Pancreas (tissue), 10 donors: ENCODE data around the gene SLC4A5. TPM values are rescaled to one million over a fixed set of nuclear protein-coding genes. Genes with fewer than 3 reads are reported as not detected.

Experiments used
- ATAC-seq, 4 donors: fragments of 200-7000 bp; cut with Tn5 transposase; one replicate each; pipeline versions ENCODE4 v1.8.0 to v1.9.1; 2020; ENCODE audit warnings: mild to moderate bottlenecking in 4 of 4, moderate library complexity in 4 of 4
- DNase-seq, 6 donors: peaks; one replicate each; pipeline ENCODE4 v3.0.0-alpha.2; 2020
- FAIRE-seq: peaks from 2 replicates; lab custom pipeline; 2012; peaks lifted over from hg19 to GRCh38; lab: Jason Lieb, UNC
- H3K27ac ChIP-seq, 4 donors: fragments of 200-600 bp; sonication (generic); 1 replicate in 3 of 4; 2 replicates in 1 of 4; pipeline versions ENCODE4 v1.5.0 to v1.8.0; 2020
- H3K27me3 ChIP-seq, 4 donors: fragments of 200-600 bp; one replicate each; pipeline ENCODE4 v1.8.0; 2021
- H3K36me3 ChIP-seq, 3 donors: fragments of 200-600 bp; sonication (generic) in 1 of 3; one replicate each; pipeline versions ENCODE4 v1.5.0 to v1.8.0; 2020 to 2021
- H3K4me1 ChIP-seq, 3 donors: fragments of 200-600 bp; one replicate each; pipeline ENCODE4 v1.8.0; 2021
- H3K4me3 ChIP-seq, 4 donors: fragments of 200-600 bp; sonication (generic) in 2 of 4; one replicate each; pipeline versions ENCODE4 v1.5.0 to v1.8.0; 2020 to 2021
- H3K9me3 ChIP-seq, 4 donors: fragments of 200-600 bp; one replicate each; pipeline ENCODE4 v1.8.0; 2021
- CTCF ChIP-seq, 4 donors: fragments of 200-600 bp; sonication (generic) in 3 of 4; IDR thresholded peaks; one replicate each; pipeline versions ENCODE4 v1.5.0 to v1.8.0; 2021; ENCODE audit warnings: antibody characterized with exemption in 4 of 4
- WGBS, 2 donors: extraction: QIAGEN DNeasy Blood & Tissue Kit; methylation state at CpG; one replicate each; pipeline ENCODE4 v1.1.7; 2013; 5-methylcytosine and 5-hydroxymethylcytosine counted together
- intact Hi-C, 3 donors: fragments of 100-400 bp; cut with DNase I; formaldehyde crosslinking; loops; one replicate each; pipeline versions ENCODE4 v1.11.1 to v1.14.2; 2022
- polyA plus RNA-seq, 2 donors: library from polyadenylated mRNA; stranded (reverse); fragments of 200-250 nt; gene quantifications; one replicate each; pipeline ENCODE4 v1.2.3, GENCODE V29; 2013
- total RNA-seq, 6 donors: library from RNA; stranded (reverse); fragmentation: NEBNext Ultra II Directional in 4 of 6; extraction: Animal tissue kit (Norgen Biotek cat#: 25700) in 4 of 6; gene quantifications; one replicate each; pipeline versions ENCODE4 v1.2.1 to v1.2.4, GENCODE V29; 2021 to 2023
- donor health status: healthy with polysubstance abuse.
- donor health status: DM: no; HTN: no; CAD: no; lungs with moderate emphysema.
- donor health status: DM: no; HTN: no; CAD: no.
- donor health status: control.
- donor health status: control.
- donor health status: Bipolar disorder and iron deficiency.
- donor health status: DM: yes; HTN: yes; CAD: no.
- donor health status: DM: no; HTN: no; CAD: no.
- donor health status: DM: no; HTN: no; CAD: no.
- donor health status: DM: yes; HTN: yes; CAD: no.

The SLC4A5 gene
- total and polyA plus RNA-seq, 8 donors, result 0.60 to 2.2 (median 1.4) TPM

- Histone ChIP-seq H3K9me3 (no peaks in the 10 kb centered on the region), H3K27ac (no peak overlapping the region), H3K36me3 (no peaks in the 10 kb centered on the region), H3K4me1 (no peaks in the 10 kb centered on the region), H3K4me3 (no peak overlapping the region), H3K27me3 (no peaks in the 10 kb centered on the region)
- FAIRE-seq (no peak), DNase-seq (no peak), ATAC-seq (no peak)
- WGBS, 2 donors, result 12 to 28% methylated on average over 1 of the region's 1 CpG
- intact Hi-C loops, result no loop called here
- TF ChIP-seq CTCF (IDR thresholded peaks at IDR 0.05), result no peak
Measured at GRCh38 chr2:74264281-74264680, 78.9 kb downstream of the SLC4A5 start.

- Histone ChIP-seq H3K9me3 (no peaks in the 10 kb centered on the region), H3K27ac (no peak overlapping the region), H3K4me3 (no peak overlapping the region), H3K27me3 (no peaks in the 10 kb centered on the region), H3K36me3 (no peaks in the 10 kb centered on the region), H3K4me1 (no peaks in the 10 kb centered on the region)
- FAIRE-seq (no peak), DNase-seq (no peak), ATAC-seq (no peak)
- WGBS, 2 donors, result 88 to 94% methylated on average over 6 of the region's 6 CpGs
- intact Hi-C loops, result no loop called here
- no peak for TF ChIP-seq CTCF (IDR thresholded peaks at IDR 0.05)
Measured at GRCh38 chr2:74262681-74263080, 80.5 kb downstream of the SLC4A5 start.

- 30% methylated on average over 6 of the region's 6 CpGs for WGBS, 2 donors
- peak; percentile 46 to 82 (median 70) for ATAC-seq
- peak in 3 of 6 donors; percentile 18 to 47 (median 22) for DNase-seq
- H3K27ac ChIP-seq, result no peak overlapping the region
- no peaks in the 10 kb centered on the region for H3K9me3 ChIP-seq
- H3K27me3 ChIP-seq, result no peaks in the 10 kb centered on the region
- H3K4me3 ChIP-seq, result no peak overlapping the region
- no peak for TF ChIP-seq CTCF (IDR thresholded peaks at IDR 0.05)
- intact Hi-C loops, result no loop called here
- no peak for FAIRE-seq
- no peaks in the 10 kb centered on the region for H3K36me3 ChIP-seq
- H3K4me1 ChIP-seq, result no peaks in the 10 kb centered on the region
Measured at GRCh38 chr2:74261204-74261864, 81.9 kb downstream of the SLC4A5 start.

- Histone ChIP-seq H3K36me3 (no peaks in the 10 kb centered on the region), H3K9me3 (no peaks in the 10 kb centered on the region), H3K27ac (no peak overlapping the region), H3K4me1 (no peaks in the 10 kb centered on the region), H3K4me3 (no peak overlapping the region), H3K27me3 (no peaks in the 10 kb centered on the region)
- no peak for DNase-seq
- TF ChIP-seq CTCF (IDR thresholded peaks at IDR 0.05), result no peak
- intact Hi-C loops, result no loop called here
- no peak for FAIRE-seq
- no peak for ATAC-seq
- WGBS, 2 donors, result 55 to 63% methylated on average over 2 of the region's 2 CpGs
Measured at GRCh38 chr2:74260495-74260894, 82.7 kb downstream of the SLC4A5 start.

- H3K36me3 ChIP-seq, result no peaks in the 10 kb centered on the region
- no peak overlapping the region for H3K27ac ChIP-seq
- H3K9me3 ChIP-seq, result no peaks in the 10 kb centered on the region
- 74 to 78% methylated on average over 4 of the region's 4 CpGs for WGBS, 2 donors
- no peaks in the 10 kb centered on the region for H3K27me3 ChIP-seq
- ATAC-seq, result no peak
- FAIRE-seq, result no peak
- TF ChIP-seq CTCF (IDR thresholded peaks at IDR 0.05), result no peak
- no peaks in the 10 kb centered on the region for H3K4me1 ChIP-seq
- intact Hi-C loops, result no loop called here
- no peak for DNase-seq
- no peak overlapping the region for H3K4me3 ChIP-seq
Measured at GRCh38 chr2:74259733-74260132, 83.5 kb downstream of the SLC4A5 start.
